ENCODE measurements around the gene ARHGAP44. TPM values are rescaled to one million over a fixed set of nuclear protein-coding genes. Genes with fewer than 3 reads are reported as not detected.

The ARHGAP44 gene
- total RNA-seq, 1 experiment from 2014 or later, result 17.1 TPM

- DNase-seq, result no peak
- intact Hi-C loops (cut with micrococcal nuclease; ENCODE audit: unreplicated experiment), result no loop called here
- Mint-ChIP-seq H3K36me3 (ENCODE audit: insufficient read depth, unreplicated experiment) (peaks cover 24% of the 10 kb centered on the region), H3K9me3 (ENCODE audit: low read depth, unreplicated experiment) (no peaks in the 10 kb centered on the region), H3K4me3 (ENCODE audit: low read depth, unreplicated experiment) (no peak overlapping the region), H3K4me1 (ENCODE audit: low read depth, unreplicated experiment) (no peaks in the 10 kb centered on the region), H3K27me3 (ENCODE audit: unreplicated experiment) (no peaks in the 10 kb centered on the region), H3K27ac (ENCODE audit: unreplicated experiment) (no peak overlapping the region)
- CTCF ChIA-PET, result no interaction called here
- BruUV-seq (replicated peaks), result no TSS peak
- TF ChIP-seq, protein P1, sequence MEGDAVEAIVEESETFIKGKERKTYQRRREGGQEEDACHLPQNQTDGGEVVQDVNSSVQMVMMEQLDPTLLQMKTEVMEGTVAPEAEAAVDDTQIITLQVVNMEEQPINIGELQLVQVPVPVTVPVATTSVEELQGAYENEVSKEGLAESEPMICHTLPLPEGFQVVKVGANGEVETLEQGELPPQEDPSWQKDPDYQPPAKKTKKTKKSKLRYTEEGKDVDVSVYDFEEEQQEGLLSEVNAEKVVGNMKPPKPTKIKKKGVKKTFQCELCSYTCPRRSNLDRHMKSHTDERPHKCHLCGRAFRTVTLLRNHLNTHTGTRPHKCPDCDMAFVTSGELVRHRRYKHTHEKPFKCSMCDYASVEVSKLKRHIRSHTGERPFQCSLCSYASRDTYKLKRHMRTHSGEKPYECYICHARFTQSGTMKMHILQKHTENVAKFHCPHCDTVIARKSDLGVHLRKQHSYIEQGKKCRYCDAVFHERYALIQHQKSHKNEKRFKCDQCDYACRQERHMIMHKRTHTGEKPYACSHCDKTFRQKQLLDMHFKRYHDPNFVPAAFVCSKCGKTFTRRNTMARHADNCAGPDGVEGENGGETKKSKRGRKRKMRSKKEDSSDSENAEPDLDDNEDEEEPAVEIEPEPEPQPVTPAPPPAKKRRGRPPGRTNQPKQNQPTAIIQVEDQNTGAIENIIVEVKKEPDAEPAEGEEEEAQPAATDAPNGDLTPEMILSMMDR (IDR thresholded peaks at IDR 0.05; ENCODE audit: unreplicated experiment), result no peak
Measured at GRCh38 chr17:12994341-12995074, 205.2 kb downstream of the ARHGAP44 start.

DNA sequence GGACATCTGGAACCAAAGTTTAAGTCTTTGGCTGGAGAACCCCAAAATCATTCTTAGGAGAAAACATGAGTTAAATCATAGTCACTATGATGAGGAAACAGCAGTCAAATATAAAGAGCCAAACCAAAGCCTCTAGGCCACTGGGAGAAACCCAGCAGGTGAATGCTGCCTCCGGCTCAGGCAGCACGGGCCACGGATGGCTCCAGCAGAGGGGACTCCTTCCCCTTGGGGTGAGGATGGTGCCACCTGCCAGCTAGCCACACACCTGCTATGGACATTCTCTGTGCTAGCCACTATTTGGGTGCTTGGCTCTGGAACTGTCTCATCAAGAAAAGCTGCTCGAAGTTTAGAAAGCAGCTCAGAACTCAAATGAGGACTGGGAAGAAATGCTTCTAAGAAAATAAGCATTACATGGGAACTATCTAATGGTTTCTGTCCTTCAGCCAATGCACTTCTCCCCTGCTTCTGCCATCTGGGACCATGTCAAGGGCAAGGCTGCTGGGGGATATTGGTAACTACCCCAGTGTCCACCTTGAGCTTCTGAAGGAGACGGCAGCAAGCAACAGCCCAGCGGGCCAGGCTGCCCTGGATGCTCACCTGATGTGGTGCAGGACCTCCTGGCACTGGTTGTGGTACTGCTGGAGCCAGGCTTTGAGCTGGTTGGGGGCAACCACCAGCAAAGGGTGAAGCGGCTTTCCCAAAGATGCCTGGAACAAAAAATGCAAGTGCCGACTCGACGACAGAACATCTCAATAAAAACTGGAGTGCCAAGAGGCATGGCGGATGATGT is 206.0 kb downstream of the ARHGAP44 start:
- CTCF ChIA-PET, result no interaction called here
- Mint-ChIP-seq H3K36me3 (ENCODE audit: insufficient read depth, unreplicated experiment) (peaks cover 19% of the 10 kb centered on the region), H3K4me3 (ENCODE audit: low read depth, unreplicated experiment) (no peak overlapping the region), H3K9me3 (ENCODE audit: low read depth, unreplicated experiment) (no peaks in the 10 kb centered on the region), H3K27me3 (ENCODE audit: unreplicated experiment) (no peaks in the 10 kb centered on the region), H3K4me1 (ENCODE audit: low read depth, unreplicated experiment) (no peaks in the 10 kb centered on the region), H3K27ac (ENCODE audit: unreplicated experiment) (no peak overlapping the region)
- DNase-seq, result no peak
- TF ChIP-seq, protein P1 (IDR thresholded peaks at IDR 0.05; ENCODE audit: unreplicated experiment), result no peak
- no TSS peak for BruUV-seq (replicated peaks)
- intact Hi-C loops (cut with micrococcal nuclease; ENCODE audit: unreplicated experiment), result no loop called here

DNA sequence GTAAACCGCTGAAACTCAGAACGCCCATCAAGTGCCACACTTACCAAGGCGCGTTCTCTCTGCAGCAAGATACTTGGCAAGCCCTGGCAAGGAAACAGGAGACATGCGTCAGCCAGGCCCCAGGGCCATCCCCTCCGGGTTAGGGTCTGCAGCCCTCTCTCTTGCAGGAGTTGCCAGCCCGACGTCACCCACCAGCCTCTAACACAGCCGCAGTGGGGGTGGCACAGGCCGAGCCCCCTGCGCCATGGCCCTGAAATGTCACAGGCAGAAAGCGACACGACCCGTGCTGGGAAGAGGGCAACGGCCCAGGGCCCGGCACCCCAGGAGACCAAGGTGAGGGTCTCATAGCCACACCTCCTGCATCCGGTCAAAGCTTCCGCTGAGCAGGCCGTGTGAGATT is 206.6 kb downstream of the ARHGAP44 start:
- DNase-seq, result no peak
- Mint-ChIP-seq H3K4me1 (ENCODE audit: low read depth, unreplicated experiment) (no peaks in the 10 kb centered on the region), H3K36me3 (ENCODE audit: insufficient read depth, unreplicated experiment) (peaks cover 22% of the 10 kb centered on the region), H3K9me3 (ENCODE audit: low read depth, unreplicated experiment) (no peaks in the 10 kb centered on the region), H3K27me3 (ENCODE audit: unreplicated experiment) (no peaks in the 10 kb centered on the region), H3K27ac (ENCODE audit: unreplicated experiment) (no peak overlapping the region), H3K4me3 (ENCODE audit: low read depth, unreplicated experiment) (no peak overlapping the region)
- intact Hi-C loops (cut with micrococcal nuclease; ENCODE audit: unreplicated experiment), result no loop called here
- TF ChIP-seq, protein P1 (IDR thresholded peaks at IDR 0.05; ENCODE audit: unreplicated experiment), result no peak
- CTCF ChIA-PET, result no interaction called here
- no TSS peak for BruUV-seq (replicated peaks)

- no peak for DNase-seq
- TF ChIP-seq, protein P1 (IDR thresholded peaks at IDR 0.05; ENCODE audit: unreplicated experiment), result no peak
- H3K36me3 Mint-ChIP-seq (ENCODE audit: insufficient read depth, unreplicated experiment), result peaks cover 25% of the 10 kb centered on the region
- H3K4me3 Mint-ChIP-seq (ENCODE audit: low read depth, unreplicated experiment), result no peak overlapping the region
- no peaks in the 10 kb centered on the region for H3K4me1 Mint-ChIP-seq (ENCODE audit: low read depth, unreplicated experiment)
- intact Hi-C loops (cut with micrococcal nuclease; ENCODE audit: unreplicated experiment), result no loop called here
- H3K9me3 Mint-ChIP-seq (ENCODE audit: low read depth, unreplicated experiment), result no peaks in the 10 kb centered on the region
- H3K27ac Mint-ChIP-seq (ENCODE audit: unreplicated experiment), result no peak overlapping the region
- no TSS peak for BruUV-seq (replicated peaks)
- no peaks in the 10 kb centered on the region for H3K27me3 Mint-ChIP-seq (ENCODE audit: unreplicated experiment)
- CTCF ChIA-PET, result no interaction called here
Measured at GRCh38 chr17:12996357-12996756, 207.1 kb downstream of the ARHGAP44 start.

Data from Calu3 (cell line).